DMS 273 (cell line): Measurements from ENCODE around the gene ZMYND11.
A peak's percentile ranks its signal among the peaks of the same experiment; 100 is the strongest.
"Not testable (repeated sequence)": the region's sequence is repeated elsewhere in the genome, so short reads cannot be mapped to it uniquely, and the experiment has no call there.

ENCODE experiments used
- DNase-seq: peaks from one replicate; lab custom pipeline; 2025; ENCODE audit not compliant: unreplicated experiment; lab: John Stamatoyannopoulos, UW

ZMYND11 gene

DNA sequence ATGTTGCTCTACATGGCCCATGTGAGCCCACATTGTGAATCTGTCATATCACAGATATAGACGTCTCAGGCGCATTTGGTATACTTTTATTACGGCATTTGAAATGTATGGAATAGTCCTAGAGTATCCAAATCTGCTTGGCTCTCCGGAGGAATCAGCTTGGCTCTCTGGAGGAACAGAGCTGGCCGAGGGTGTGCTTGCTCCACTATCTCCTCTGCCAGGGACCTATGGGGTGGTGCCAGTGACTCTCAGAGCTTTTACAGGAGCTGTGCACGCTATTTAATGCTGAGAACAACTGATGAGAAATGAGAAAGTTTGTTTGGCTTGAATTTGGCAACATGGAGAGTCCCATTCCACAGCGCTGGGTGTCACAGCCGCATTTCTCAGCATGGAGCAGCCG, 144.0 kb downstream of the ZMYND11 start:
- DNase-seq = no peak

DNA sequence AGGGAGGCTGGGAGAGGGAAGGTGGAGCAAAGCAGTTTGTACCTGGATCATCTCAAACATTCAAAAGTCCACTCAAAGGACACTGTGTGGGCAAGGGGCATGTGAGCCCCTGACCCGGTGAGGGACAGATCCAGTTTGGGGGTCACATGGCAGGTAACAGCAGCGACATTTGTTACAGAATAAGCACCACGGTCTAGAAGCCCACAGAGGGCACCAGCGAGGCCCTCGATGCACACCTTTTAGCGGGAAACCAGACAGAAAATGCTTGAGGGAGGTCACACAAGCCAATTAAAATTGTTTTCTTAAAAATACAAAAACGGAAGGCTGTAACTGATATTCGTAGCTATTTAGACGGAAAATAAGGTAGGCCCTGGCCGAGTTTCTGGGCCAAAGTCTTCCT, 144.4 kb downstream of the ZMYND11 start:
- DNase-seq = no peak

DNA sequence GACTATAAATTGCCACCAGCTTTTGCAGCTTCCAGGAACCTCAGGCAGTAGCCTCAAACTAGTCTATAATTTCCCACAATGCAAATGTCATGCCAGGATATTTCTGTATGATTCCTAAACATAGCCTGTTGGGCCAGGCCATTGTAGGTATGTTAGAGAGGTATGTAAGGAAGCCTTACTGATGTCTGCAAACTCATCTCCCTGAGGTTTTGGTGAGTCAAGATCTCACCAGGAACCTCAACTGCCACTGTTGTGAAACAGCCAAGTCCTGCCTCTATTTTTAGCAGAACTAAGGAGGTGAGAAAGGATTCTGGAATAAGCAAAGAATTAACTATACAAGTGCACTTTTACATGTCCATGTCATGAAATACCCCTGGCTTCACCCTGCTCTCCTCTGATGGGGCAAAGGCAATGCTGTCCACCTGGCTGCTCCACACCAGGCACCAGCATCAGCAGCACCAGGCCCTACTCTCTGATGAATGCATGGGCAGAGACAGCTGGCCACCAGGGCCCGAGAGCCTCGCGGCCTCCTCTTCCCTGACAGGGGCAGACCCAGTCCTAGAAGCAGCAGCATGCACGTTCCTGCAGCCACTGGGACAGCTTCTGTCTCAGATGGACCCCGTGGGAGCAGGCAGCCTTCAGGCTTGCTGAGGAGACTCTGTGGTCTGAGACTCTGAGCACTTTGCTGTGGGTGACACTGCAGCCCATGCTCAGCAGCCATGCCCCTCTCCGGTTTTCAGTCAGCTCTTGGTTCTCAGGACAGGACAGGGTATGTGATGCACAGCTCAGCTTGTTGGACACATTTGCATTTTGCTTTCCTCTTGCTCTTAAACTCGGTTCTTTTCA, 147.3 kb downstream of the ZMYND11 start:
- no peak for DNase-seq

DNA sequence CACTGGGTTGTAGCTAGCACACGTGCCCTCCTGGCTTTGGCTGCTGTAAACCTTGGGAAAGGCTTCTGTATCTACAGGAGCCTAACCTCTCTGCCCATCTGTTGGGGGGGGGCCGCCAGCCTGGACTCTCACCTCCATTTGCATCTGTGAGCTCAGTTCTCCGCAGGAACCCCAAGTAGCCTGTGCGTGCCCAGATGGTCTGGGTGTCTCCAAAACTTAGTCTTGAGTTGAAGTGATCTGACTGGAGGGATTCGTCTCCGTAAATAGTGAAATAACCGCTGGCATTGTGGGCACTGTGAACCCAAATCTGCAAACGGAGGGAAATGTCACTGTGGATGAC, 147.9 kb downstream of the ZMYND11 start:
- no peak for DNase-seq

DNA sequence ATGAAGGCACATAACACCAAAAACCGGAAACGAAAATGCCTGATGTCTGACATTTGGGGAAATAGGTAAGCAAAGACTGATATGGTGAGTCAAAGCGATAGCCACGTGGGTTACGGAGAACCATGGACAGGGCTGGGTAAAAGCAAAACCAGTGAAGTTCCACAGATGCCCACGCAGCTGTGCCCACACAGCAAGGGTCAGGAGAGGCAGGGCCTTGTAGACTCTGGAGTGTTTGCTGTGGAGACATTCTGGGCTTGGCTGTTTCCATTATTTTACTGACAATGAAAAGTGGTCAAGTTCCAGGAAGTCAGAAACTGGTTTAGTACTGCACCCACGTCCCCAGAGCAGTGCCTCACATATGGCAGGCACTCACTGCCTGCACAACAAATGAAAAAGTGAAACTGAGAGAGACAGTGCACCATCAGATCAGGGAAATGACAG, 148.7 kb downstream of the ZMYND11 start:
- DNase-seq = no peak

DNA sequence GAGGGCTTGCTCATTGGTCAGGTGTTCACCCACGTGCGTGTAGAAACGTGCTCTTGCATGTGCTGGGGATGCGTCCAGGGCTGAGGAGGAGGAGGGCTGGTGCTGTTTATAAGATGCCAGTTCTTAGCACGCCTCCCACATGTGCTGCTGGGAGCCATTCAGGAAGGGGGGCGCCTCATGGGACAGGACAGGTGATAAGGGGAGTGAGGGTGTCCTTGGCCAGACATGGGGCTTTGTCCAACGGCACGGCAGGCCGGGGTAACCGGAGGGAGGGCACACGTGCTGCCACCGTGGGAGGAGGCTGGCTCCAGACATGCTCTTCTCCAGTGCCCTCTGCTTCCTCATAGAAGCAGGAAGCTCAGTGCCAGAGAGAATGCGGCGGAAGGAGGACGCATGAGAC, 150.0 kb downstream of the ZMYND11 start:
- DNase-seq = no peak

DNA sequence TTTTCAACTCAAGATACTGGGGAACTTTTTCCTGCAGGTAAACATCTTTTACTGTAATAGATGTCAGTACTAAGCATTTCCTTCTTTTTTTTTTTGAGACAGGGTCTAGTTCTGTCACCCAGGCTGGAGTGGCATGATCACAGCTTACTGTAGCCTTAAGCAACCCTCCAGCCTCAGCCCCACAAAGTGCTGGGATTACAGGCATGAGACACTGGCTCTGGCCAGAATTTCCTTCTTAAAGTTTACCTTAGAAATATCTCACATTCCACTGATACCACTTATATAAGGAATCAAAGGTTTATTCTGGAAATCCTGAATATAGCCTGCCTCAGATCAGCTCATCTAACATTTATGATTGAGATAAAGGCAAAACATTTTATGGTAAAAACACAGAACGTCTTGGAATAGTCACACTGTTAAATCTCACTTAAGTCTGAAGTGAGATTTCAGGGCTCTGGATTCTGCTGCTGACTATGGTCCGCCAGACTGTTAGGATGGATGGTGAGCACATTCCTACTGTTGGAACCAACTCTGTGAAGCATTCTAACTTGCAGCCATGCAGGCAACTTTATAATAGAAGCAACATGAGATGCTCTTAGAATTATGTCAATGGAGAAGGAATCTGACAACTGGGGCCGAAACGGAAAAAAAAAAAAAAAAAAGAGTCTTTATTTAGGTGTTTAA, 151.9 kb downstream of the ZMYND11 start:
- no peak for DNase-seq

DNA sequence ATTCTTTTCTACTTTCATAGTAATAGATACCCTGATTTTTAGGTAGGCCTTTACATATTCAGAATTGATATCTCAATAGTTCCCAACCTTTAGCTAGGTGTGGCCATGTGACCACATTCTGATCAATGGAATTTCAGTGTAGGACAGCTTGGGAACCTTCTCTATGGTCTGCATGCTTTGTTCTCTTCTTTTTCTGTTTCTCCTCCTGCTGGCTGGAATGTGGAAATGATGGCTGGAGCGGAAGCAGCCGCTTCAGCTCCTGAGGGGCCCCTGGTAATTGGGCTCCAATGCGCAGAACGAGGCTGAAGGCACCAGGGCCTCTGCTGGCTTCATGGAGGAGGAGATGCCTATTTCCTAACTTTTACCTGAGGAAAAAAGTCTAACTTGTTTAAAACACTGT, 152.6 kb downstream of the ZMYND11 start:
- DNase-seq = peak; percentile 2

DNA sequence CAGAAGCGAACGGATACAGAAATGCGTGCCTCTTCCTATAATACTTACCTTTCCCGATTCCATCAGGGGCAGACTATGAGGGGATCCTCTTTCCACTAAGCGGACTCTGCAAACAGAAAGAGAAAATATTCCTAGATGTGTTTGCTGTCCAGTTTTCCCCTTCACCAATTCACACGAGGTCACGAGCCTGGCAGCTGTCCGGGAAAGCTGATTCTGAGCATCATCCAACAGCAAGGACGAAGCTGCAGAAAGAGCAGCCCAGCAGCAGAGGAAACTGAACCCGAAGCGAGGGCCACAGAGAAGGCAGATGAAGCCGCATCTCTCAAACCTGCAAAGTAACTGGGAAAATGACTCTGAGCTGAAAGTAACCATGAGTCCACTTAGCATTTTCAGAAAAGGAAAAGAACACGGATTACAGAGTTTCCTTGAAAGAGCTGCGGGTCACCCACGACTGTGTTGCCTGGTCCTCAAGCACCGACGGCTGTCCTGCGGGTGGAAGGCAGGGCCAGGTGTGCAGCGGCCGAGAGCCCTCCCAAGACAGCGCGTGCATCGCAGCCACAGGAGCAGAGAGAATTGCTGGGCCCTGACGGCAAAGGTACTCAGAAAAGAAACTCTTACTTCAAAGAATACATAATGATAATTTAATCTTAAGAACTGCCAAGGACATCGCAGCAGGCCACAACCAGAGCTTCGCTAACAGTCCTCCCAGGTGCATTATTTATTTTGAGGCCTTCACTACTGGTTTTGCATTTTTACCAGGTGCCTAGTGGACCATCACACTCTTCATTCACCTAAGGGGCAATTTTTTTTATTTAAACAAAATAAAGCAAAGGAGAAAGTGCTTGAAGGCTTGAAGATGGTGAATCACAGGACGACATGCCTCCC, 153.3 kb downstream of the ZMYND11 start:
- no peak for DNase-seq

DNA sequence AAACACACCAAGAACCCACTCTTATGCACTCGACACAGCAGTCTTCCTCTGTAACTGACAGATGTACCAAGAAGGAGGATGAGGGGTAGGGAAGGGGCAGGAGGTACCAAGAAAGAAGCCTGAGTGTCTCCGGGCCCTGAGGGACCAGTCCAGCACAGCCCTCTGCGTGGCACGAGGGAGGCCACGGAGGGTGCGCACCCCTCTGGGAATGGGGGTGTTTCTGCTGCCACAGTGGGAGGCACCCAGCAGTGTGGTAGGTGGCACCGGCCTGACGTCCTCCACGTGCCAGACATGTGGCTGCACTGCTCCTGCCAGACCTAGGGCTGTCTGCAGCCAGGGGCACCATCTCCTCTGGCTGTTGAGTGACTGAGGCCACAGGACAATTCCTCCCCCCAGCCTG, 154.3 kb downstream of the ZMYND11 start:
- no peak for DNase-seq

DNA sequence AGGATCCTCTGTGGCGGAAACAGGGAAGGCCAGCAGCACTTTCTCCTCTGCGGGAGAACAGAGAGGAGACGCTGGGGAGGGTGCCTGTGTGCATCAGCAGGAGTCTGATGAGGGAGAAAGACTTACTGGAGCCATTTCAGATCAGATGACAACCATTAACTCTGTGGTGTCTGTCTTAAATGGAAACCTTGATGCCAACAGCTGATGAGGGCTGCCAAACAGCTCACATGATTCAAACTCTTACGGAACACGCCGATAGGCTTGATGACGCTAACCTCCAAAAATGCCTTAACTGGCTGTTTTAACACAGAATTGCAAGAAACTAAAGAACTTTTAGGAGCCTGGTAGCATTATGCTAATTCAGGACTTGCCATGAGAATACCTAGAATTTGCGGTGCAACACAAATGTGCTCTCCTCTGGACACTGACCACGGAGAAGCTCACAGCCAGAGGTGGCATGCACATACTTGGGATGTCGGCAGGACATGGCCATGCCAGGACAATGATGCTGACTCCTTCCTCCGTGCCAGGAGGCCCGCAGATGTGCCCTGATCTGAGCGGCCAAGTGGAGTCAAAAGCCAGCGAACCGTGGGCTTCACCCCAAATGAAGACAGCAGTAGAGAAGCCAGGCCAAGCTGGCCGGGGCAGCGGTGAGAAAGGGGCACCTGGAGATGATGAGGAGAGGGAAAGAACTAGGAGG, 154.9 kb downstream of the ZMYND11 start:
- no peak for DNase-seq

DNA sequence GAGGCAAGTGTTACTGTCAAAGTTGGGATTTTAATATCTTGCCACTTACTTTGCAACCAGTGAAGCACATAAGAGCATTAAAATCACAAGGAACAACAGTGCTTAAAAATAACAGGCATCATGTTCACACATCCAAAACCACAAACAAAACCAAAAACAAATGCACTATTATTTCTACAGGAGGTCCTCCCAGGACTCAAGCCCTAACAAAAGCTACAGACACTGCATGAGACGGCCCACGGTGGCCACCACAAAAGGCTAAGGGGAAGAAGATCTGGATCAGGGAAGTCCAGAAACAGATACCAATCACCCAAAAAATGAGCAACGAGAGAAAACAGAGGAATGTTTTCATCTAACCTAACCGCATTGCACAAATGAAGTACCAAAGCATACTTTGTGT, 158.4 kb downstream of the ZMYND11 start:
- DNase-seq = no peak

DNA sequence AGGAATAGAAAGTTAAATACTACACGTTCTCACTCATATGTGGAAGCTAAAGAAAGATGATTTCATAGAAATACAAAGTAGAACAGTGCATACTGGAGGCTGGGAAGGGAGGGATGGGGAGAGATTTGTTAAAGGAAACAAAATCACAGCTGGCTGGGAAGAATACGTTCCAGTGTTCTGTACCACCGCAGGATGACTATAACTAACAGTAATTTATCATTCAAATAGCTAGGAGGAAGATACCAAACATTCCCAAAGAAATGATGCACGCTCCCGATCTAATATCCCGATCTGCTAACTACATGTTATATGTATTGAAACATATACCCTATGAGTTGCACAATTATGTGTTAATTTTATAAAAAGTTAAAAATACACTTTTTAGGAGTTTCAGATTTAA, 162.3 kb downstream of the ZMYND11 start:
- DNase-seq = no peak

DNA sequence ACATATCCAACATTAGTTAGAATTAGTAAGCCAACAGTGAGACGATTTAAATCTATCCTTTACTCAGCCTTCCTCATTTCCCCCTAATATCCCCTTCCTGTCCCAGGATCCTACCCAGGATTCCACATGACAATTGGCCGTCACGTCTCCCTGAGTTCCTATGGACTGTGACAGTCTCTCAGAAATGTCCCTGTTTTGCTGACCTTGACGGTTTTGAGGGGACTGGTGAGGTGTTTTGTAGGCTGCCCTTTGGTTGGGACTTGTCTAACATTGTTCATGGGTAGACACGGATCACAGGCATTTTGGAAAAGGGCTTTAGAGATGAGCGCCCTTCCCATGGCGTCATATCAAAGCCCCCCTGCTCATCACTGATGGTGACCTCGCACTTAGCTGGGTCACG, 162.8 kb downstream of the ZMYND11 start:
- DNase-seq = no peak

DNA sequence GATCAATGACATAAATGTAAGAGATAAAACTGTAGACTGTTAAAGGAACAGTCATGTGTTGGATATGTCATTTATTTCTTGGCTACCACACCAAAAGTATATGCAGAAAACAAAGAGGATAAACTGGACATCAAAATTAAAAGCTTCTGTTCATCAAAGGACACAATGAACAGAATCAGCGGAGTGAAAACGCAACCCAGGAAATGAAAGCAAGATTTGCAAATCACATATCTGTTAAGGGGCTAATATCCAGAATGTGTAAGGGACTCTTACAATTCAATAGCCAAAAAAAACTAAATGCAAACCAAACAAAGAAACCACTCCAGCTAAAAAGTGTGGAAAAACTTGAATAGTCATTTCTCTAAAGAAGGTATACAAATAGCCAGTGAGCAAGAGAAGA, 164.3 kb downstream of the ZMYND11 start:
- no peak for DNase-seq

DNA sequence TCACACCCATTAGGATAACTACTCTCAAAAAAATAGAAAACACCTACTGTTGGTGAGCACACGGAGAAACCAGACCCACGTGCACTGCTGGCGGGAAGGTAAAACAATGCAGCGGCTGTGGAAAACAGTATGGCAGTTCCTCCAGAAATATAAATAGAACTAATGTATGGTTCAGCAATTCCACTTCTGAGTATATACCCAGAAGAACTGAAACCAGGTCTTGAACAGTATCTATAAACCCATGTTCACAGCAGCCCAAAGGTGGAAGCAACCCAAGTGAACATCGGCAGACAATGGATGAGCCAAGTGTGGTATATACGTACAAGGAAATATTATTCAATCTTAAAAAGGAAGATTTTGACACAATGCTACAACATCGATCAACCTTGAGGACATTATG, 164.7 kb downstream of the ZMYND11 start:
- DNase-seq = no peak

DNA sequence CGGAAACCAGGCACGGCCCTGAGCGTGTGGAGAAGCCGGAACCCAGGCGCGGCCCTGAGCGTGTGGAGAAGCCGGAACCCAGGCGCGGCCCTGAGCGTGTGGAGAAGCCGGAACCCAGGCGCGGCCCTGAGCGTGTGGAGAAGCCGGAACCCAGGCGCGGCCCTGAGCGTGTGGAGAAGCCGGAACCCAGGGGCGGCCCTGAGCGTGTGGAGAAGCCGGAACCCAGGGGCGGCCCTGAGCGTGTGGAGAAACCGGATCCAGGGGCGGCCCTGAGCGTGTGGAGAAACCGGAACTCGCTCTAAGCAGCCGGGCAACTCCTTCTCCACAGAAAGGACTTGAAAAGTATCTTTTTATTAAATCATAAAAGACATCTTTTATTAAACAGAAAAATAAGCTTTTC, 165.3 kb downstream of the ZMYND11 start:
- DNase-seq = not testable (repeated sequence)

DNA sequence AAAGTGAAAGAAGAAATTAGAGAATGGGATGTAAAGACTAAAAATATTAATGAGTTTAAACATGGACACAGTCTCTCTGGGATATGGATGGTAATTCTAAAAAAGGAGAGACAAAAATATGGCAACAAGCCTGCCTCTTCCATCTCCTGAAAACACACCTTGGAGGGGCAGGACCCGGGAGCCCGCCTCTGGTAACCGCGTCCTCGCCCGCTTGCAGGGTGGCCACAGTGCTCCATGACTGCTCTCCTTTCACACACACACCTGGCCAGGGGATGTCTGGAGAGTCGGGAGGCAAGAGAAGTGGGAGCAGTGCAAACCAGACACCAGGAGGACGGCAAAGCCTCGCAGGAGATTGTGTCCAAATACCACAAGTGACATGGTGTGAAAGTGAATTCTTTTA, 166.3 kb downstream of the ZMYND11 start:
- no peak for DNase-seq
